ENCODE measurements around the gene CASZ1. TPM values are rescaled to one million over a fixed set of nuclear protein-coding genes. Genes with fewer than 3 reads are reported as not detected.

Gene CASZ1
- total and polyA plus RNA-seq, 2 donors (not counting 1 experiment from before 2014, with no cell fraction given), result 0.34 to 0.50 TPM

DNA sequence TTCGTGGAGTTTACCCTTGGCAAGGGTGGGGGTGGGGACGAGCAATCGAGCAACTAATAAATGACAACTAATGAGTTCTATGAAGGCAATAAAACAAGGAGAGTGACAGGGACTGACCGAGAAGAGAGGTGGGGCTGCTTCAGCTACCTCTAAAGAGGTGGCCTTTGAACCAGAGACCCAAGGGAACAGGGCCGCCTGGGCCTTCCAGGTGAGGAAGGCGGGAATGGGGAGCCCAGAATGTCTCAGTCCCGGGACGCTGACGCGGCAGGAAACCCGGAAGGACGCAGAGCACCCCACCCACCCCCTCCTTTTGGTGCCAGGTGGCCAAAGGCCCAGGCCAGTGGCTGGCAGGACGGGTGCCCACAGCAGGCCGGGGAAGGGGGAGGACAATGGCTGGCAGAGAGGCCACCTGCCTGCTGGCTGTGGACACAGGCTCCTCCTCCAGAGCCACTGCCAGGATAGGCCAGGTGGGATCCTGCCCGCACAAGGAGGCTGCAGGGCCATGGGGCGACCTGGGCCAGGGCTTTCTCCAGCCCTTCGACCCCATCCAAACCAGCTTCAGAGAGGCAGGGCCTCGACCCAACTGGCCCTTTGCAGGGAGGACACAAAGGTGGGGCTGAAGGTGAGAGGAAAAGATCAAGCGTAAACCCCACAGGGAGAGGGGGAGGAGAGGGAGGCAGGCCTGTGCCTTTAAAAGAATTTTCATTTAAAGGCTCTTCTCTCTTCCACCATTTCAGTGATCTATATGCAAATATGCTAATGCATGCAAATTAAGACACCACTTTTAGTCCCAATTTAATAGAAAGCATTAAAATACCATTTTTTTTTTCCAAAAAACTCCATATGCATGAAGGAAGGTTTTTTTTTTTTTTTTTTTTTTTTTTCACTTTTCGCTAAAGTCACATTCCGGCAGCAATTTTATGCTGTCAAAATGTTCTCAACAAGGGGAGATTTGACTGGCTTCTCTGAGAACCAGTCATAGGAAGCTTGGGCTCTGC lies 58.1 kb downstream of the CASZ1 start:
- no peak for DNase-seq (ENCODE audit: low read depth in 2 of 2)
- no peaks in the 10 kb centered on the region for H3K27me3 ChIP-seq (ENCODE audit: control insufficient read depth, insufficient read depth, low read length)

DNA sequence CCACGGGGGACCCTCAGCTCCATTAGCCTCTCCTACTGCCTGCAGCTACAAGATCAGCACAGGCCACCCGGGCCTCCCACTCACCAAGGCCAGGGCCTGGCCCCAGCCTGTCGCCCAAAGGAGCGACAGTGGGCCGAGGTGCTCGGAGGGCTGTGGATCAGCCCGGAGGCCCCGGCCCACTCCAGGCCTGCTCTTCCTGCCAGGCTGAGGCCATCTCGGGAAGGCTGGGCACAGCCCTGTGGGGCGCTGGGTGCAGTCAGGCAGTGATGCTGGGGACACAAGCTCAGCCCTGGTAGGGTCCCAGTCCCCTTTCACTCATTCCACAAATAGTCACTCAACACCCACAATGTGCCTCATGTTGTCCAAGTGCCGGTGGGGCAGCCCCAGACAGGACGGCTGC lies 58.8 kb downstream of the CASZ1 start:
- Histone ChIP-seq H2AFZ (ENCODE audit: low read length) (no peak overlapping the region), H3K27me3 (ENCODE audit: control insufficient read depth, insufficient read depth, low read length) (no peaks in the 10 kb centered on the region), H3K4me3 (replicated peaks in 1 of 4; ENCODE audit: control extremely low read depth in 1 of 4, insufficient read depth in 1 of 4, low read depth in 3 of 4, low read length in 4 of 4) (no peak overlapping the region), H3K9me3 (ENCODE audit: control insufficient read depth, insufficient read depth, low read depth, low read length) (no peaks in the 10 kb centered on the region), H3K27ac (ENCODE audit: insufficient read depth, low read length) (no peak overlapping the region), H3K36me3 (ENCODE audit: control insufficient read depth, insufficient read depth, low read length) (no peaks in the 10 kb centered on the region), H3K4me1 (ENCODE audit: control insufficient read depth, extremely low read depth, insufficient read depth, low read length) (no peaks in the 10 kb centered on the region), H4K20me1 (ENCODE audit: control insufficient read depth, extremely low read depth, insufficient read depth, low read length) (no peaks in the 10 kb centered on the region), H3K9ac (ENCODE audit: insufficient read depth, low read length) (no peak overlapping the region), H3K79me2 (ENCODE audit: control insufficient read depth, insufficient read depth, low read length) (no peaks in the 10 kb centered on the region), H3K4me2 (ENCODE audit: extremely low read depth, insufficient read depth, low read length) (no peak overlapping the region)
- TF ChIP-seq, protein P1, sequence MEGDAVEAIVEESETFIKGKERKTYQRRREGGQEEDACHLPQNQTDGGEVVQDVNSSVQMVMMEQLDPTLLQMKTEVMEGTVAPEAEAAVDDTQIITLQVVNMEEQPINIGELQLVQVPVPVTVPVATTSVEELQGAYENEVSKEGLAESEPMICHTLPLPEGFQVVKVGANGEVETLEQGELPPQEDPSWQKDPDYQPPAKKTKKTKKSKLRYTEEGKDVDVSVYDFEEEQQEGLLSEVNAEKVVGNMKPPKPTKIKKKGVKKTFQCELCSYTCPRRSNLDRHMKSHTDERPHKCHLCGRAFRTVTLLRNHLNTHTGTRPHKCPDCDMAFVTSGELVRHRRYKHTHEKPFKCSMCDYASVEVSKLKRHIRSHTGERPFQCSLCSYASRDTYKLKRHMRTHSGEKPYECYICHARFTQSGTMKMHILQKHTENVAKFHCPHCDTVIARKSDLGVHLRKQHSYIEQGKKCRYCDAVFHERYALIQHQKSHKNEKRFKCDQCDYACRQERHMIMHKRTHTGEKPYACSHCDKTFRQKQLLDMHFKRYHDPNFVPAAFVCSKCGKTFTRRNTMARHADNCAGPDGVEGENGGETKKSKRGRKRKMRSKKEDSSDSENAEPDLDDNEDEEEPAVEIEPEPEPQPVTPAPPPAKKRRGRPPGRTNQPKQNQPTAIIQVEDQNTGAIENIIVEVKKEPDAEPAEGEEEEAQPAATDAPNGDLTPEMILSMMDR (conservative IDR thresholded peaks at IDR 0.05 in 1 of 2, IDR thresholded peaks at IDR 0.05 in 1 of 2; ENCODE audit: low read depth in 1 of 2, low read length in 2 of 2), result no peak
- no peak for TF ChIP-seq EZH2 (IDR thresholded peaks at IDR 0.05; ENCODE audit: low read length, missing control alignments)
- DNase-seq (ENCODE audit: low read depth in 2 of 2), result no peak

More for the DNA sequence above, 58.1 kb downstream of the CASZ1 start:
- TF ChIP-seq EZH2 (IDR thresholded peaks at IDR 0.05; ENCODE audit: low read length, missing control alignments), result no peak
- H3K4me3 ChIP-seq (replicated peaks in 1 of 4; ENCODE audit: control extremely low read depth in 1 of 4, insufficient read depth in 1 of 4, low read depth in 3 of 4, low read length in 4 of 4), result no peak overlapping the region
- no peaks in the 10 kb centered on the region for H3K79me2 ChIP-seq (ENCODE audit: control insufficient read depth, insufficient read depth, low read length)
- no peak overlapping the region for H2AFZ ChIP-seq (ENCODE audit: low read length)
- no peaks in the 10 kb centered on the region for H4K20me1 ChIP-seq (ENCODE audit: control insufficient read depth, extremely low read depth, insufficient read depth, low read length)
- H3K9me3 ChIP-seq (ENCODE audit: control insufficient read depth, insufficient read depth, low read depth, low read length), result no peaks in the 10 kb centered on the region
- no peaks in the 10 kb centered on the region for H3K36me3 ChIP-seq (ENCODE audit: control insufficient read depth, insufficient read depth, low read length)
- H3K9ac ChIP-seq (ENCODE audit: insufficient read depth, low read length), result no peak overlapping the region
- H3K4me1 ChIP-seq (ENCODE audit: control insufficient read depth, extremely low read depth, insufficient read depth, low read length), result no peaks in the 10 kb centered on the region
- no peak overlapping the region for H3K27ac ChIP-seq (ENCODE audit: insufficient read depth, low read length)
- H3K4me2 ChIP-seq (ENCODE audit: extremely low read depth, insufficient read depth, low read length), result no peak overlapping the region

DNA sequence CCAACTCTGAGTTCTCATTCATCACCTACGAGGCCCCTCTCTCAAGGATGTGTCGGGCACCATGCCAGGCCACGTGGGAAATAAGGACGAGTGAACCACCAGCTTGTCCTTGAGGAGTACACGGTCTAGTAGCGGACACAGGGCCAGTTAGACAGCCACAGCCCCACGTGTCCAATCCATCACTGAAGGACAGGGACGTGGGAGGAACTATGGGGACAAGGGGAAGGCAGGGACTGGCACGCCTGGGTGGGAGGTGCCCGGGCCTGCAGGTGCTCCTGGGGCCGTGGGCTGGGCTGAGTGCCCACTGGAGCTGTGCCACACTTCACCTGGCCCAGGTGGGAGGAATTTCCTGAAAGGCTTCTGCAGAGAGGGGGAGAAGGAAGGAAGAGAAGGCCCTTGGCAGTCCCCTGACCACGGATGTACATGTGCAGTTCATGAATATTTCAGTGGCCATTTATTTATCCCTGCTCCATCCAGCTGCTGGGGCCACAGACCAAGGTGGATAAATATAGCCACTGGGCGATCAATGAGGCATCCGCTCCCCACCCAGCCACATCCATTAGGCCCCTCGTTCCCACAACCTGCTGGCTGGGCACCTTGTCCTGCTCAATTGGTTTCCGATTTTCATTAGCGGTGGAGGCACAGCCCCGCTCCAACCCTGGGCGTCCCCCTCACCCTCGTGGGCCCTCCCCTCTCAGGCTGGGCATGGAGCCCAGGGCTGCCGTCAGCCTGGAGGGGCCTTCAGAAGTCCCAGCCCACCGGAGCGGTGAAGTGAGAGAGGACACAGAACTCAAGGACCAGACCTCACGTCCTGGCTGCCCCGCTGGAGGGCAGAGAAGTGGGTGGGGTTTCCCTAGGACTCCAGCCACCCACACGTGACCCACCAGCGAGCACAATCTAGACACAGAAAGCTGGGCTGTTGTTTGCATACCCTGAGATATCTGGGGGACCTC lies 59.5 kb downstream of the CASZ1 start:
- H3K4me3 ChIP-seq (replicated peaks in 1 of 4; ENCODE audit: control extremely low read depth in 1 of 4, insufficient read depth in 1 of 4, low read depth in 3 of 4, low read length in 4 of 4), result no peak overlapping the region
- no peaks in the 10 kb centered on the region for H4K20me1 ChIP-seq (ENCODE audit: control insufficient read depth, extremely low read depth, insufficient read depth, low read length)
- no peaks in the 10 kb centered on the region for H3K36me3 ChIP-seq (ENCODE audit: control insufficient read depth, insufficient read depth, low read length)
- H3K4me1 ChIP-seq (ENCODE audit: control insufficient read depth, extremely low read depth, insufficient read depth, low read length), result no peaks in the 10 kb centered on the region
- no peak overlapping the region for H3K27ac ChIP-seq (ENCODE audit: insufficient read depth, low read length)
- no peak overlapping the region for H3K4me2 ChIP-seq (ENCODE audit: extremely low read depth, insufficient read depth, low read length)
- no peaks in the 10 kb centered on the region for H3K79me2 ChIP-seq (ENCODE audit: control insufficient read depth, insufficient read depth, low read length)
- TF ChIP-seq, protein P1 (conservative IDR thresholded peaks at IDR 0.05 in 1 of 2, IDR thresholded peaks at IDR 0.05 in 1 of 2; ENCODE audit: low read depth in 1 of 2, low read length in 2 of 2), result no peak
- no peaks in the 10 kb centered on the region for H3K27me3 ChIP-seq (ENCODE audit: control insufficient read depth, insufficient read depth, low read length)
- H3K9me3 ChIP-seq (ENCODE audit: control insufficient read depth, insufficient read depth, low read depth, low read length), result no peaks in the 10 kb centered on the region
- DNase-seq (ENCODE audit: low read depth in 2 of 2), result no peak
- no peak overlapping the region for H3K9ac ChIP-seq (ENCODE audit: insufficient read depth, low read length)
- no peak overlapping the region for H2AFZ ChIP-seq (ENCODE audit: low read length)
